Stimulated activated CD4-positive, alpha-beta T cell treated with anti-CD3 and anti-CD28 coated beads, Interleukin-2, amount 100 ng/mL, for 48 hours (primary cell): Measurements from ENCODE around the gene SLC38A9.
"Not testable (repeated sequence)": the region's sequence is repeated elsewhere in the genome, so short reads cannot be mapped to it uniquely, and the experiment has no call there.

Source experiments
- DNase-seq, 2 donors: peaks; one replicate each; pipeline ENCODE4 v3.0.0-alpha.2; 2020

The SLC38A9 gene, protein sequence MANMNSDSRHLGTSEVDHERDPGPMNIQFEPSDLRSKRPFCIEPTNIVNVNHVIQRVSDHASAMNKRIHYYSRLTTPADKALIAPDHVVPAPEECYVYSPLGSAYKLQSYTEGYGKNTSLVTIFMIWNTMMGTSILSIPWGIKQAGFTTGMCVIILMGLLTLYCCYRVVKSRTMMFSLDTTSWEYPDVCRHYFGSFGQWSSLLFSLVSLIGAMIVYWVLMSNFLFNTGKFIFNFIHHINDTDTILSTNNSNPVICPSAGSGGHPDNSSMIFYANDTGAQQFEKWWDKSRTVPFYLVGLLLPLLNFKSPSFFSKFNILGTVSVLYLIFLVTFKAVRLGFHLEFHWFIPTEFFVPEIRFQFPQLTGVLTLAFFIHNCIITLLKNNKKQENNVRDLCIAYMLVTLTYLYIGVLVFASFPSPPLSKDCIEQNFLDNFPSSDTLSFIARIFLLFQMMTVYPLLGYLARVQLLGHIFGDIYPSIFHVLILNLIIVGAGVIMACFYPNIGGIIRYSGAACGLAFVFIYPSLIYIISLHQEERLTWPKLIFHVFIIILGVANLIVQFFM

DNA sequence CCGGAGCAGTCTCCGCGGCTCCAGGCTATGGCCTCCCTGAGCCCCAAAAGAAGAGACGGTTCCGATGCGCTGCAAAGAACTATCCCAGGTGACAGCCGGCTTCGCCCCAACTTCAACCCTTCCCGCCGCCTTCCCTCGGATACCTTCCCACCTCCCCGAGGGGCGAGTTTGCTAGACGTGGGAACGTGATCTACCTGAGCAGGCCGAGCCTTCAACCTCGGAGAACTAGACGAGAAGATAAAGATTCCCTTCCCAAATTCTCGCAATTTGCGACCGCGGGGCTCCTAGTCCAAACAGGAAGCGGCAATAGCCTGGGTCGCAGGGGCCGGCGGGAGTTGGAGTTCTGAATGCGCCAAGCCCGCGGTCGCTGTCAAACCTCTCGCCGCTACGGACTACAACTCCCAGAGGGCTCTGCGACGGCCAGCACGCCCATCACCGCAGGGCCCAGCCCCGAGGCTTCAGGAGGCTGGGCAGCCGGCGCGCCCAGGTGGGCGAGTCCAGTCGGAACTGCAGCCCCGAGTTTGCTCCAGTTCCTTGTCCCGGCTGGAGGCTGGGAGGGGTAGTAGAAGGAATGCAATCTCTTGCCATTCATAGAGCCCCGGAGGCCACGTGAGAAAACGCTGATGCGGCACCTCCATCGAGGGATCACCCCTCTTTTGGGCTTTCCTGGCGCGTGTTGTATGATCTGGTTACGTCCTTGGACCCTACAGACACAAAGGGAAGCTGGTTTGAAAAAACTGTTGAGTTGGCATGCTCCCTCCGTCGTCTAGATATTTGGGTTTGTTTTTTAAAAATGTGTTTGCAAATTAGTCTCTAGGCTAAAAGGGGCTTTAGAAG is at the start of gene SLC38A9:
Gene SLC38A9 (minus strand): TSS at position 302 of the 837 bp plus-strand sequence. CDS start 14,366 bp downstream, outside the sequence.
- DNase-seq = peak; percentile 86 to 88

DNA sequence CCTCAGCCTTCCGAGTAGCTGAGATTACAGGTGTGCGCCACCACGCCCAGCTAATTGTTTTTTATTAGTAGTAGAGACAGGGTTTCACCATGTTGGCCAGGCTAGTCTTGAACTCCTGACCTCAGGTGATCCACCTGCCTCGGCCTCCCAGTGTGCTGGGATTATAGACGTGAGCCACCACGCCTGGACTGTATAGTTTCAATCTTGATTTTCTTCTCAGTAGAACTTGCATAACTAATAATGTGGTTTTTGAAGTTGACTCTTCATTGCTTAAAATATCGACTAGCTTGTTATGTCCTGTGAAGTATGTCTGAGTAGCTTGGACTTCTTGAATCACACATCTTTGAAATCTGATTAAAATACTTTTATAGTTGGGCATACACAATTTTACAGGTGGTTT is 49.6 kb upstream of the SLC38A9 start:
- DNase-seq = not testable (repeated sequence)

DNA sequence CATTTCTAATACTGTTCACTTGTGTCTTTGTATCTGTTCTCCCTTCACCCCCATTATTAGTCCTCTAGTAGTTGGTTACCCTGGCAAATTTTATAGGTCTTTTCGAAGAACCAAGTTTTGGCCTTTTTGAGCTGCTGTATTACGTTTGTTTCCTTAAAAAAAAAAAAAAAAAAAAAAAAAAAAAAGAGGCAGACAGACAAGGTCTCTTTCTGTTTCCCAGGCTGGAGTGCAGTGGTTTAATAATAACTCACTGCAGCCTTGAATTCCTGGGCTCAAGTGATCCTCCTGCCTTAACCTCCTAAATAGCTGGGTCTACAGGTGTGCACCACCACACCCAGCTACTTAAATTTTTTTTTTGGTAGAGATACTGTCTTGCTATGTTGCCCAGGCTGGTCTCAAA is 46.6 kb upstream of the SLC38A9 start:
- DNase-seq = no peak

DNA sequence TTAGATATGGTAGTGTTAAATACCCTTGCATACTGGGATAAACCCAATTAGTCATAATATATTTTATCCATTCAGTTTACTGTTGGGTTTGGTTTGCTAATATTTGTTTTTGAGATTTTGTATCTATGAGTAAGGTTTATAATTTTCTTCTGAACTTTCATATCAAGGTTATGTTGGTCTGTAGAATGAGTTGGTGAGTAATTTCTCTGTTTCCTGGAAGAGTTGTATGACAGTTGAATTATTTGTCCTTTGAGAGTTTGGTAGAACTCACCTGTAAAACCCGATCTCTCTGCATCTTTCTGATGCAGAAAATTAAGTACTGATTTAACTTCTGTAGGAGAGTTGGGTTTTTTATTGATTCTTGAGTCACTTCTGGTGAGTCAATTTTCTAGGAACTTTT is 46.1 kb upstream of the SLC38A9 start:
- DNase-seq = no peak

DNA sequence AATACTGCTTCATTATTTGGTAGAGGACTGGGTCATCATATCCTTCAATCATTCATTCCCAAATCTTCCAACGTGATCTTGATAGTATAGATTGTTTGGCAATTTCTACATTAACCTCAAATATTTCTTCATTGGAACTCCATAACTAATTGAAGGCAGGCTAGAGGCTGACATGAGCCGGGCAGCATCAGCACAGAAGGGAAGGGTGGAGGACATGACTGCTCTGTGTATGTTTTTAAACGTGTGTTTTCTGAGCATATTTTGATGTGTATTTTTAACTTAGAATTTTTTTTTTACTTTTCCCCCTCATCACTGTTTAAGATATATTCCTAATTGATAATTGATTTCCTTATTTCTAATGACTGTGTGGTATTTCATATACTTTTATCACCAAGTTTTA is 38.4 kb upstream of the SLC38A9 start:
- DNase-seq = no peak

DNA sequence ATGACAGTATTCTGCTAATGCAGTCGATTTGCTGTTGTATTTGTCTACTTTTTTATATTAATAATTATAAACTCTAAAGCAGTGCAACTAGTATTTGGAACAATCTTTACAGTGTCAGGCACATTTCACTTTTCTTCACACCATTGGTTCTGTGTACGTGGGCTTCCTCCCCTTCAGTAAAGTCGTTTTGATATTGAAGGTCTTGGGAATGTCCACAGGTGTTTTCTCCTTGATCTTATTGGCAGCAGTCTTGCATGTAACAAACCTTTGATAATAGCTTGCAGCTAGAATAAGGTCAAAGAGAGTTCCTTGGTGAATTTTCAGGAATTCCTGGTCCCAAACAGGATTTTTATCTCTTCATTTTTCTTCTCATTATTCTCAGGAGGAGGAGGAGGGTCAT is 37.9 kb upstream of the SLC38A9 start:
- DNase-seq = no peak

DNA sequence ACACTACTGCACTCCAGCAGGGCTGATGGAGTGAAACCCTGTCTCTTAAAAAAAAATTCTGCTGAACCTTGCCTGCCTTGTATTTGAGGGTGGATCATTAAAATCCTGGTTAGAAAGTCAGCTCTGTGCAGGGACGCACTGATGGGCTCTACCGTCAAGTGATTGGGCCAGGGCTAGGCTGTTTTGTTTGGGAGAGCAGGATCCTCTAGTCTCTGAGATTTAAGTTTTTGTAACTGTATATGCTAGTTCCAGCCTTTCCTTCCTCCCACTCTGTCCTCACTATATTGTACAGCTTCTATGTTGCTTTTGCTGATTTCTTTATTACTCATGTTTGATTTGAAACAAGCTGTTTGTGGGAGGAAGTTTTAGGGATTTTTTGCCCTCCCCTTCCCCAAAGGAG is 37.3 kb upstream of the SLC38A9 start:
- no peak for DNase-seq

DNA sequence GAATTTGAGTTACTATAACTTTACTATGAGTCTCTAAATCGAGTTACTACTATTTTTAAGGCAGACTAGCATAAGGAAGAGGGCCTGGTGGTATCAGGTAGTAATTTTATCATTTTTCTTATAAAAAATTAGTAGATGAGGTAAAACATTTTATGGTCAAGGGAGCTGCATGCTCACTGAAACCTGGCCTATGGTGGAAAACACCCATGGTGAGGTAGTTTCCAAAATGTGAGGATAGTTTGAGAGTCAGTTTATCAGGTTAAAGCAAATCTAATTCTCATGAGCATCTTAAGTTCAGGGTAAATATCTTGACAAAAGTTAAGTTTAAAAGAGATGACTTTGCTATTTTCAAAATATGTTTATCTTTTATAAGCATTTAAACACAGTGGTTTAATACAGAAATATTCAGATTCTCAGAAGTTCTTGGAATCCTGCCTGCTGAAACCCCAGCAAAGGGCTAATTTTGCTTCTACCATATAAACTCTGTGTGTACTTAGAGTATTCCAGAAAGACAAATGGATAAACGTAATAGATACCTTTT is 35.7 kb upstream of the SLC38A9 start:
- no peak for DNase-seq

DNA sequence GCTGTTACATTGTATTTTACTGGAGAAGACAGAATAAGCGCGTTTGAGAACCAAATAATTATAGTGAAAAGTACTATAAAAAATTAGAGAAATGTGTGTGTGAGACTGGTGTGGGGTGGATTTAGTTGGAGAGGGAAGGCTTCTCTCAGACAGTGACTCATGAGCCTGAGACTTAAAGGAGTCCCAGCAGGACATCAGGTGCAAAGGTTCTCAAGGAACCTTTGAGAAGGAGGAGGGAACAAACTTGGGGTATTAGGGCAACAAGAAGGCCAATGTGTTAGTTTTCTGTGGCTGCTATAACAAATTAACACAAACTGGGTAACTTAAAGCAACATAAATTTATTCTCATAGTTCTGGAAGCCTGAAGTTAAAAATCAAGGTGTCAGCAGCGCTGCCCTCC is 30.7 kb upstream of the SLC38A9 start:
- DNase-seq = no peak

DNA sequence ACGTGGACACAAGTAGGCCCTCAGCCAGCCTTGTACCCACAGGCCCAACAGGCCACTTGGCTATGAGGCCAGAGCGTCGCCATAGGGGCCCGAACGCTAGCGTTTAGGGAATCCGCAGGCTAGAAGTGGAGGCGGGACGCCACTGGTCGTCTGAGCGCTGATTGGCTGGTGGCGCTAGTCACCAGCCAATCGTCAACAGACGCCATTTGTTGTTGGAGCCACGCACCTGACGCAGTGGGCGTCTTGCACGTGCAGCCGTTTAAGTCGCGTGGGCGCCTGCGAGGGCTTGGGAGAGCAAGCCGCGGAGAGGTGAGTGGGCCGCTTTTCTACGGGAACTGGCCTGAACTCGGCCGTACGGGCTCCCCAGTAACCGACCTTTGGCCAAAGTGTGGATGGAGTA is 25.7 kb upstream of the SLC38A9 start, which contains the start of gene DDX4:
Gene DDX4 (plus strand): TSS at position 269 of the 400 bp plus-strand sequence. CDS start 903 bp downstream, outside the sequence.
- DNase-seq = no peak

DNA sequence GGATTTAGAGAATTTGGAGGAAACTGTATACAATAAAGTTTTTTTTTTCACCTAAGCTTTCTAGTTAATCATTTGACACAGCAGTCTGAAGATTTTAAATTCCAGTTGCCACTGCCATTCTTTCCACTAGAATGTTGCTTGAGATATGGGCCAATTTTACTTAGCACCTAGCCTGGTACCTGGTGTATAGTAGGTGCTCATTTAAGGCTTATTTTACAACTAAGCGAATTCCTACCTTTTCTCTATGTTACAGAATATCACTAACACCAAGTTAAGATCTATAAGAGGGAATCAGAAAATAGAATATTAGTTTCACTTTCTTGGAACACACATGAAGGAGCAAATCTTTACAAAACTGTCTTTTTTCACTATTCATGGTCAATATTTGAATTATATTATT is 22.5 kb upstream of the SLC38A9 start:
- DNase-seq = no peak

DNA sequence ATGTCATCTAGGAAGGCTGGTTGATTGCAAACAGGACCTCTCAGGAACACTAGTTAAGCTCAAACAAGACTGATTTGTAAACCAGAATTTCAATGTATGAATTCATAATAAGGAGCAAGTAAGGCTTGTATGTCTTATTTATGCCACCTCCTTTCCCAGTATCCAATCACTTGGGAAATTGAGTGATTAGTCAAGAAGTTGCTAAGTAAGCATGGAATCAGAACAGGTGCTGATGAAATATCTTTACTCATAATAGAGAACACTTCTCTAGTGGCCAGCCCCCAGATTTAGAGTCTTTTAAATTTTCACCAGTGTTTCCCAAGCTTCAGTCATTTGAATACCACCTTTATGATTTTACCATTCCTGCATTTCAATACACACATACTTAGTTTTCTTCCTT is 20.5 kb upstream of the SLC38A9 start:
- no peak for DNase-seq

DNA sequence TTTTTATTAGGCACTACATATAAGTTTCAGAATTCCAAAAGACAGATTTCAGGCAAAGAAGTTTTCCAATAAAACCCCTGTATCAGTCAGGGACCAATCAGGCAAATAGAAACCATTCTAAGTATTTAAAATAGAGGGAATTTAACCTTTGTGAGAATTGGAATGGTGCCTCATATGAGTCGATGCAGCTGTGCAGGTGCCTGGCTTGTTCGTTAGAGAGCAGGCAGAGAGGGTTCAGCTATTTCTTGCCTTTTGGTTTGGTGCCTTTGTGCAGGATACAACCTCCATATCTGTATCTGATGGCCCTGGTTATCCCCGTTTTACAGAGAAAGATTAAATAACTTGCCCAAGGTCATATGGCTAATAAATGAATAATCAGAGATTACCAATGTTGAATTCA is 19.7 kb upstream of the SLC38A9 start:
- DNase-seq = no peak

DNA sequence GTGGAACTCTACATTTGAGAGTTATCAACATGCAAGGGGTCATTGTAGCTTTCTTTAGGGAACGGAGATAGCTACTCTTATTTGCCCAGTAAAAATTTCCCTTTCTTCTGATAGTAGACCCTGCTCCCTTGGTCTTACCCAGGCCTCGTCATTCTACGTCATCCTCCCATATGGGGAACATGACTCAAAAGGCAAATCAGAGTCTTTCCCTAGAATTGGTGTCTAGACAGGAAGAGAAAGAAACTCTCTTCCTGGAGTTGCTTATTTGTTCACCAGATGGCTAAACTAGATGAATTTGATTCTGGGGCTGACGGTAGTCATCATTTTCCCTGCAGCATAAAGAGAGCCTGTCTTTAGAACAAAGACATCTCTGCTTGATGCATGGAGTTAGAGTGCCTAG is 12.2 kb upstream of the SLC38A9 start:
- DNase-seq = no peak

DNA sequence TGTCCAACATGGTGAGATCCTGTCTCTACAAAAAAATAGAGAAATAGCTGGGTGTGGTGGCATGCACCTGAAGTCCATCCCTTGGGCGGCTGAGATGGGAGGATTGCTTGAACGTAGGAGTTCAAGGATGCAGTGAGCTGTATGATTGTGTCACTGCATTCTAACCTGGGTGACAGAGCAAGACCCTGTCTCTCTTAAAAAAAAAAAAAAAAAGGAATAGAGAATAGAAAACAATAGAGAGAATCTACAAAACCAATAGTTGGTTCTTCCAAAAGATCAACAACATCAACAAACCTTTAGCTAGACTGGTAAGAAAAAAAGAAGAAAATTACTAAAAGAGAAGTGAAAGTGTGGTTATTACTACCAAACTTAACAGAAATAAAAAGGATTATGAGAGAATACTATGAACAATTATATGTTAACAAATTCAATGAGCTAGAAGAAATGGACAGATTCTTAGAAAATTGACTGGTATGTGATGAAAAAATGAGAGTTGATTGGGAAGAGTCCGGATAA is 8.1 kb upstream of the SLC38A9 start:
- no peak for DNase-seq

DNA sequence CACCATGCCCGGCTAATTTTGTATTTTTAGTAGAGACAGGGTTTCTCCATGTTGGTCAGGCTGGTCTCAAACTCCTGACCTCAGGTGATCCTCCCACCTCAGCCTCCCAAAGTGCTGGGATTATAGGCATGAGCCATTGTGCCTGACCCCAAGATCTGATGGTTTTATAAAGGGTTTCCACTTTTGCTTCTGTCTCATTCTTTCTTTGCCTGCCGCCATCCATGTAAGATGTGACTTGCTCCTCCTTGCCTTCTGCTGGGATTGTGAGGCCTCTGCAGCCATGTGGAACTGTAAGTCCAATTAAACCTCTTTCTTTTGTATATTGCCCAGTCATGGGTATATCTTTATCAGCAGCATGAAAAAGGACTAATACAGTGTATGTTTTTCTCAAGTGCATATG is 6.9 kb upstream of the SLC38A9 start:
- DNase-seq = not testable (repeated sequence)

DNA sequence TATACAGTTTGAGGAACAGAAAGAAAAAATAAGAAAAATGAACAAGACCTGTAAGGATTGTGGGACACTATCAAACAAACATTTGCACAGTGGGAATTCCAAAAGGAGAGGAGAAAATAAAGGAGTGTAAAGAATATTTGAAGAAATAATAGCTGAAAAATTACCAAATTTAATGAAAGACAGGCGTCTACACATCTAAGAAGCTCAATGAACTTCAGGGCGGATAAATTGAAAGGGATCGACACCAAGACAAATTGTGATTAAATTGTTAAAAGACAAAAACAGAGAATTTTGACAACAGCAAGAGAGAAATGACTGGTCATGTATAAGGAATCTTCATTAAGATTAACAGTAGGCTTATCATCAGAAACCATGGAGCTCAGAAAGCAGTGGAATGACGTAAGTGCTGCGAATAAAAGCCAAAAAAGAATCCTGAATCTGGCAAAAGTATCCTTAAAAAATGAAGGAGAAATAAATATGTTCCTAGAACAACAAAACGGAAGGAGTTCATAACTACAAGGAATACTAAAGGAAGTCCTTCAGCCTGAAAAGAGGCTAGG is 3.5 kb upstream of the SLC38A9 start:
- DNase-seq = no peak

DNA sequence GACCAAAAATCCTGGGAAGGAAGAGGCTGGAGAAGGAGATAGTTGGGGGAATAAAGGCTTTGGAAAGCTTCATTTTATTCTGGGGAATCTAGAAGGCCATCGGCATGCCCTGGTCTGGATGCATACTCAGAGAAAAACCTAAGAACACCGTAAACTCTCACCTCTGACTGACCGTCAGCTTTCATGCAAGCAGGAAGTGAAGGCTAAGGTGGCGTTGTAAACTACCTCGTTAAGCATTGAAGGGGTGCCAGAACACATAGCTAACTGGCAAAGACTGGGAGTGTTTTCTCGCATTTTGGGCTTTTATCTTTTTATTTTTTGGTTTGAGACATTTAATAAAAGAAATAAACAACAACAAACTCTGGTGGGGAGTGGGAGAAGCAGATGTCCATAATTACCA is 2.6 kb upstream of the SLC38A9 start:
- DNase-seq = no peak

DNA sequence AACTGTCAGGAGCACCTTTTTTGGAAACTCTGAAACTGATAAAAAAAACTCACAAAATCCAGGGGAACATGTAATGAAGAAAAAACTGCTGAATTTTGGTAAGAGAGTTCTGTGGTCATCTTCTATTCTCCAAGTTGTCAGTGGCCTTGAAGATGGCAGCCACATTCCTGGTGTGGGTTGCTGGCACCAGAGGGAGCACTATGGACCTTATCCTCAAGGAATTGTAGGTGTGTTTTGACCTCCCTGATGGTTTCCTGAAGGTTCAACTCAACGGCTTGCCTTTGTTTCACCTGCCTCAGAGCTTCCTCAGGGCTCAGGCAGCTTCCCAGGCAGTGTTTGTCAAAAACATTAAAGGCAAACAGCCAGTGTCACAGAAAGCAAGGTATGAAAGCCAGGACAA is 2.2 kb upstream of the SLC38A9 start:
- DNase-seq = no peak

DNA sequence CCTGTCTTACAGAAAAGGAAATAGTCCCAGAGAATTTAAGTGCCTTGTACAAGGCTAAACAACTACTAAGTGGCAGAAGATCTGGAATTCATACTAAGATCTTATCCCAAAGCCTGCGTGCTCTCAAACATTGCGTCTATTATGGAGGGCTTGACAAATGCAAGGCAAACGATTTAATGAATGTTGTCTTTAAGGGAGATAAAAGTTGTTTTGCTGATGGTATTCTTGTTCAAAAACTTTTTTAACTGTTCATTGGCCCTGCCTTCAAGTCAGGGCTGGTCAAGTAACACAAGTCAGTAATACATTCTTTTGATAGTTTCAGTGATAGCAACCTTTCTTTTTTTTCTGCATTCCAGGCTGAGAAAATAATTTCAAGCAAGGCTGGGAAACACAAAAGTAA is 1.7 kb upstream of the SLC38A9 start:
- no peak for DNase-seq

DNA sequence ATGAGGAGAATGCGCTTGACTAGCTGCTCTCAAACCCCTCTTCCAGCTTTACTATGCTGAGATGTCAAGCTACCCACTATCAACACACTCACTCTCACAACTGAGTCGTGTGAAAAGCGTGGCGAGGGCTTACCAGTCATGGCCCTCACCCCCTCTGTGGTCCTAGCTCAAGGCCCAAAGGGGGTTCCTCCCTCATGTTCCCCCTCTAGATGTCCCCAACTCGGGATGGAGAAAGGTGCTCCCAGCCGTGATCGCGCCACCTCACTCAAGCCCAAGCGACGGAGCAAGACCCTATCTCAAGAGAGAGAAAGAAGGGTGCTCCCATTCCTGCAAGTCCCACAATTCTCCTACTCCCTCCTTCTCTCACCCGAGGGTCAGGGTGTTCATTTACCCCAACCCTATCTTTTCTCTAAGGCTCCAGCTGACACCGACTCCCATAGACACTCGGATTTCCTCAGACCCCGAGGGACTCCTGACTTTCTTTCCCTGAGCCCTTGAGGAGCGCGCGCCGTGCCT is 559 bp downstream of the SLC38A9 start:
- no peak for DNase-seq

DNA sequence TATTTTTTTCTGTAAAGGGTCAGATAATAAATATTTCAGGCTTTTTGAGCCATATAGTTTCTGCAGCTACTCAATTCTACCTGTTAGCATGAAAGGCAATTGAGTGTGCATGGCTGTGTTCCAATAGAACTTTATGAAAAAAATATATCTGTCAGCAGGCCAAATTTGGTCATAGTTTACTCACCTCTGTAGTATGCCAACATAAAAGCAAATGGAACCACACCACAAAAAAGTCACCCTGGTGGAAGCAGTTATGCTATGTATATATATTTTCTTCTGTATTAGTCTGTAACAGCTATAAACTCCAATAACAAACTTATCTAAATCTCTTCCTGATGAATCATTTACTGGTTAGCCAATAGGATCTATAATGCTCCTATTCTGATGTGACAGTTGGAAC is 3.4 kb downstream of the SLC38A9 start:
- DNase-seq = no peak

DNA sequence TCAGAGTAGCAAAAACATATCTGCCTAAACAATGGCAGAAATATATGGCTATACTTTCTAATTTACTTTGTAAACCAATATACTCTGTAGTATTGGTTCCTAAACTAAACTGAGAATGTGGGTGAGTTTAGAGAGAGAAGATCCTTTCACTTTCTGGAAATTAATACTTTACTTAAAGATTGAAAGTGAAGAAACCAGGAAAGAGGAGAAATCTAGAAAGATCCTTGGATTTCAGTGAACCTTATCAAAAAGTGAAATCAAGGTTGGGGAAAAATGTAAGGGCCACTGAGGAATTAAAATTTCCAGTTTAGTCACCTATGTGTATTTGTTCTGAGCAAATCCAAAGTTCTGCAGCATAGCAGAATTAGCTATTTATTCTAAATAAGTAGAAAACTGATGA is 5.9 kb downstream of the SLC38A9 start:
- no peak for DNase-seq
